ENCODE results near the gene OR52I1.

The OR52I1 gene

GRCh38 chr11:4593739-4594138, at the start of gene OR52I1:
TSS of gene OR52I1 (plus strand) at chr11:4594039. CDS start at chr11:4594039, 0 bp downstream.
- DNase-seq: no peak

- DNase-seq: no peak
Observed at GRCh38 chr11:4544891-4545290, 48.9 kb upstream of the OR52I1 start, which contains the start of gene OR52M1. TSS of gene OR52M1 (plus strand) at chr11:4545191. CDS start at chr11:4545191, 0 bp downstream.

- DNase-seq: no peak
Observed at GRCh38 chr11:4546878-4547277, 47.0 kb upstream of the OR52I1 start.

GRCh38 chr11:4547416-4547815, 46.4 kb upstream of the OR52I1 start:
- no peak for DNase-seq

- no peak for DNase-seq
Observed at GRCh38 chr11:4551346-4551979, 42.4 kb upstream of the OR52I1 start.

GRCh38 chr11:4559527-4560440, 34.1 kb upstream of the OR52I1 start:
- no peak for DNase-seq

- no peak for DNase-seq
Observed at GRCh38 chr11:4560467-4560866, 33.4 kb upstream of the OR52I1 start.

- no peak for DNase-seq
Observed at GRCh38 chr11:4565371-4565770, 28.5 kb upstream of the OR52I1 start.

GRCh38 chr11:4569075-4569474, 24.8 kb upstream of the OR52I1 start:
- DNase-seq: no peak

- DNase-seq: no peak
Observed at GRCh38 chr11:4576880-4577279, 17.0 kb upstream of the OR52I1 start.

- DNase-seq: no peak
Observed at GRCh38 chr11:4577761-4578160, 16.1 kb upstream of the OR52I1 start.

- DNase-seq: no peak
Observed at GRCh38 chr11:4578624-4579023, 15.2 kb upstream of the OR52I1 start.

- DNase-seq: no peak
Observed at GRCh38 chr11:4580124-4580523, 13.7 kb upstream of the OR52I1 start.

GRCh38 chr11:4581443-4581842, 12.4 kb upstream of the OR52I1 start, which contains the start of gene OR52I2:
TSS of gene OR52I2 (plus strand) at chr11:4581743.
- no peak for DNase-seq

- DNase-seq: no peak
Observed at GRCh38 chr11:4589017-4589416, 4.8 kb upstream of the OR52I1 start.

- no peak for DNase-seq
Observed at GRCh38 chr11:4605057-4605456, 11.2 kb downstream of the OR52I1 start.

- DNase-seq: no peak
Observed at GRCh38 chr11:4606231-4607015, 12.6 kb downstream of the OR52I1 start.

GRCh38 chr11:4607096-4607495, 13.3 kb downstream of the OR52I1 start:
- no peak for DNase-seq

- peak; percentile 85 to 93 for DNase-seq
Observed at GRCh38 chr11:4607781-4608666, 14.2 kb downstream of the OR52I1 start, which contains the start of gene TRIM68. TSS of gene TRIM68 (minus strand) at chr11:4608231. CDS start at chr11:4605504, 2,727 bp downstream.

- no peak for DNase-seq
Observed at GRCh38 chr11:4610258-4610935, 16.6 kb downstream of the OR52I1 start.

GRCh38 chr11:4611986-4612385, 18.1 kb downstream of the OR52I1 start:
- no peak for DNase-seq

Measured in NCI-H524 (cell line).